Uterus (tissue), 4 donors: ENCODE measurements around the gene GADD45G. TPM values are rescaled to one million over a fixed set of nuclear protein-coding genes. Genes with fewer than 3 reads are reported as not detected.

Experiments
- DNase-seq, 2 donors: peaks; one replicate each; pipeline ENCODE4 v3.0.0-alpha.2; 2019 to 2020
- H3K27ac ChIP-seq, 2 donors: fragments of 200-600 bp; sonication (generic); 1 replicate in 1 of 2; 2 replicates in 1 of 2; pipeline ENCODE4 v1.5.1; 2016 to 2018
- H3K27me3 ChIP-seq, 2 donors: fragments of 200-600 bp; sonication (generic); one replicate each; pipeline ENCODE4 v1.5.1; 2018 to 2019; ENCODE audit warnings: control low read depth in 1 of 2
- H3K36me3 ChIP-seq, 2 donors: fragments of 200-600 bp; sonication (generic); one replicate each; pipeline ENCODE4 v1.5.1; 2019; ENCODE audit warnings: control low read depth in 1 of 2
- H3K4me1 ChIP-seq, 2 donors: fragments of 200-600 bp; sonication (generic); one replicate each; pipeline ENCODE4 v1.5.1; 2018 to 2019; ENCODE audit warnings: control low read depth in 1 of 2
- H3K4me3 ChIP-seq, 2 donors: fragments of 200-600 bp; sonication (generic); 1 replicate in 1 of 2; 2 replicates in 1 of 2; pipeline ENCODE4 v1.5.1; 2018 to 2019; ENCODE audit warnings: mild to moderate bottlenecking in 1 of 2
- H3K9me3 ChIP-seq, 2 donors: fragments of 200-600 bp; sonication (generic); one replicate each; pipeline ENCODE4 v1.5.1; 2019; ENCODE audit warnings: control low read depth in 1 of 2
- POLR2A ChIP-seq, 2 donors: fragments of 450-650 bp; IDR thresholded peaks; one replicate each; pipeline ENCODE4 v1.6.1; 2016; ENCODE audit warnings: antibody characterized with exemption in 2 of 2, mild to moderate bottlenecking in 1 of 2, moderate library complexity in 1 of 2
- intact Hi-C: fragments of 100-400 bp; cut with DNase I; formaldehyde crosslinking; loops from one replicate; pipeline ENCODE4 v1.15.1; 2023; ENCODE audit warnings: low total_unique reads
- total RNA-seq, 4 donors: library from RNA; depleted of rRNA in 3 of 4; stranded (reverse); fragments of >200 nt in 3 of 4; gene quantifications; one replicate each; pipeline versions ENCODE4 v1.1.0 to v1.2.4, GENCODE V29; 2014 to 2023
- TF ChIP-seq, protein P1 (sequence below), 4 experiments: fragments of 200-600 bp in 2 of 4; fragments of 450-650 bp in 2 of 4; sonication (generic) in 2 of 4; IDR thresholded peaks; one replicate each; pipeline ENCODE4 v1.5.1; 2016 to 2019; ENCODE audit warnings: antibody characterized with exemption in 4 of 4, mild to moderate bottlenecking in 2 of 4, moderate library complexity in 1 of 4
- donor health status: DM: yes; HTN: yes; CAD: no.

GADD45G gene
- total RNA-seq, 4 donors from 2014 or later: 0.88 to 91.2 (median 15.3) TPM

DNA sequence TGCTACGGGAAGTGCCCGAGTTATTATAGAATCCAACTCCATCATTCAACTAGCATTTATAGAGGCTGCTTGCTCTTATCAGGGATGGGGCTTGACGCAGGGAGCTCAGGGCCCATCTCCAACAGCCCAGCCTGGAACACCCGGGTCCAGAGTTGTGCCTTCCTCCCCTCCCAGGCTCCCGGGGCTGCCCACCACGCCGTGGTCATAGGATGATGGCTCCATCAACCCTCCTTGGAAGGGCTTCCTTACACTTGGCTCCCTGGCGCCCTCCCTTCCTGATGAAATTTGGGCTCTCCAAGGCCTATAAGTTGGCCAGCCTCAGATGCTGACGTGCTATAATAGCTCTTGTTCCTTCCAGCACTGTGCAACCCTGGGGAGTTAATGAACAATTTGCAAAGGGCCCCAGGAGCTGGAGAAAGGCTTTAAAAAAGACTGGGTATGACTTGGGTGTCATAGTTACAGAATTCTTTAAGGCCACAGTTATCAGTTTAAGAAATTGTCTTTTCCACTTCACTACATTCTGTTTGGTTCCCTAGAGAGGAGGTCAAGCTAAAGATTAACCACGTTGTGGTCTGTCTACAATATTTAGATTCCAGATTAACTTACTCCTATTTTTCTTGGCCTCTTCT lies 42.5 kb upstream of the GADD45G start:
- Histone ChIP-seq H3K9me3 (no peaks in the 10 kb centered on the region), H3K36me3 (no peaks in the 10 kb centered on the region), H3K4me3 (no peak overlapping the region), H3K27ac (no peak overlapping the region), H3K27me3 (no peaks in the 10 kb centered on the region), H3K4me1 (no peaks in the 10 kb centered on the region)
- DNase-seq: no peak
- TF ChIP-seq, protein P1, sequence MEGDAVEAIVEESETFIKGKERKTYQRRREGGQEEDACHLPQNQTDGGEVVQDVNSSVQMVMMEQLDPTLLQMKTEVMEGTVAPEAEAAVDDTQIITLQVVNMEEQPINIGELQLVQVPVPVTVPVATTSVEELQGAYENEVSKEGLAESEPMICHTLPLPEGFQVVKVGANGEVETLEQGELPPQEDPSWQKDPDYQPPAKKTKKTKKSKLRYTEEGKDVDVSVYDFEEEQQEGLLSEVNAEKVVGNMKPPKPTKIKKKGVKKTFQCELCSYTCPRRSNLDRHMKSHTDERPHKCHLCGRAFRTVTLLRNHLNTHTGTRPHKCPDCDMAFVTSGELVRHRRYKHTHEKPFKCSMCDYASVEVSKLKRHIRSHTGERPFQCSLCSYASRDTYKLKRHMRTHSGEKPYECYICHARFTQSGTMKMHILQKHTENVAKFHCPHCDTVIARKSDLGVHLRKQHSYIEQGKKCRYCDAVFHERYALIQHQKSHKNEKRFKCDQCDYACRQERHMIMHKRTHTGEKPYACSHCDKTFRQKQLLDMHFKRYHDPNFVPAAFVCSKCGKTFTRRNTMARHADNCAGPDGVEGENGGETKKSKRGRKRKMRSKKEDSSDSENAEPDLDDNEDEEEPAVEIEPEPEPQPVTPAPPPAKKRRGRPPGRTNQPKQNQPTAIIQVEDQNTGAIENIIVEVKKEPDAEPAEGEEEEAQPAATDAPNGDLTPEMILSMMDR (IDR thresholded peaks at IDR 0.05): no peak
- TF ChIP-seq POLR2A (IDR thresholded peaks at IDR 0.05): no peak
- intact Hi-C loops: no loop called here

DNA sequence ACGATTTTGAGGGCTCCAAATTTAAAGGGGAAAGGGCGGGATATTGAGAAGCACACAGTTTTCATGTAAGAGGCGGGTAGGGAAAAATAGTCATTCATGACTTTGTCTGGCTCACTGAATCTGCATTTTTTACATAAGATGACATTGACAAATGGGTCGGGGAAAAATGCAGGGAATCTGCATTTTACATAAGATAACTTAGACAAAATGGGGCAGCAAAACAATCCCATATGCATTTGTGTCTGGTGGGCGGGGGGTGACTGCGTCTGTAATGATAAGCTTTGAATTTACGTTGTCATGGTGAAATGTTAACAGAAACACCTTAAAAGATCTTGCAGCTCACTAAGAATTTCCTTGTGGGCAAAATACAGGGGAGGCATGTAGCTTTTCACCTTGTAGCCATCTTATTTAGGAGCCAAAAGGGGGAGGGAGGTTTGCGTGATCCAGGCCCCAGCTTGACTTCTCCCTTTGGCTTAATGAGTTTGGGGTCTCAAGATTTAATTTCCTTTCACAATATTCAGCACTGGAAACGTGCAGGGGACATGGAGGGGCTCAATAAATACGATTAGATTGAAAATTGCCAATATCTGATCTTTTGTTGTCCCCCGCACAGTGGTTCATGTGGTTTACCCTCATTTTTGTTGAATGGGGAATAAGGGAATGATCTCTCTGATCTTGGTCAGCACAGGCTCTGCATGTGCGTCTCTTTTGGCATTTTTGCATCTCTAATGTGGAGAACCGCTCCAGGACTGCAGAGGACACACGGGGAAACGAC lies 41.1 kb upstream of the GADD45G start:
- no peak for DNase-seq
- TF ChIP-seq, protein P1 (IDR thresholded peaks at IDR 0.05): no peak
- TF ChIP-seq POLR2A (IDR thresholded peaks at IDR 0.05): no peak
- intact Hi-C loops: no loop called here
- H3K4me1 ChIP-seq: no peaks in the 10 kb centered on the region
- no peaks in the 10 kb centered on the region for H3K36me3 ChIP-seq
- no peaks in the 10 kb centered on the region for H3K27me3 ChIP-seq
- H3K27ac ChIP-seq: no peak overlapping the region
- H3K9me3 ChIP-seq: no peaks in the 10 kb centered on the region
- H3K4me3 ChIP-seq: no peak overlapping the region

DNA sequence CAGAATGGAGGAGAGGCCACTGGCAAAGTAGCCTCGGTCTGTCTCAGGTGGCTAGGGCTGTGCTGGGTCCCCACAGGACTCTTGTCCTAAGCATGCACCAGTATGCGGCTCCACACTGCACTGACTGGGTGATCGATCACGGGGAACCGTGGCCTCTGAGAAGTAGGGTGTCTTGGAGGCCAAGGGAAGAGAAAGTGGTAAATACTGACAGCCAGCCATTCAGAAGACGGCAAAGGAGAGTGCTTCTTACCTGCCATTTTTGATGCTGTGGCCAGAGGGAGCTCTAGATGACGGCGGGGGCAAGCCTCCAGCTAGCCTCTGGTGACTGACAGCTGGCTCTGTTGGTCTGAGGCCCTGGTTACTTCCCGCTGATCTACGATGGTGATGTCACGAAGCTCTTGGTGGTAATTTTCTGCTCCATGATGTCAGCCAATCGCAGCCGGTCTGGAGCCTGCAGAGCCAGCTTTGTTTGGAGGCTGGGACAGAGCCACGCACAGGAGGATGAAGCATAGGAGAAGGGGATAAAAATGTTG lies 40.4 kb upstream of the GADD45G start:
- no peaks in the 10 kb centered on the region for H3K36me3 ChIP-seq
- no peak overlapping the region for H3K27ac ChIP-seq
- H3K4me1 ChIP-seq: no peaks in the 10 kb centered on the region
- DNase-seq: no peak
- no peaks in the 10 kb centered on the region for H3K27me3 ChIP-seq
- TF ChIP-seq POLR2A (IDR thresholded peaks at IDR 0.05): no peak
- TF ChIP-seq, protein P1 (IDR thresholded peaks at IDR 0.05): no peak
- H3K9me3 ChIP-seq: no peaks in the 10 kb centered on the region
- intact Hi-C loops: no loop called here
- no peak overlapping the region for H3K4me3 ChIP-seq

DNA sequence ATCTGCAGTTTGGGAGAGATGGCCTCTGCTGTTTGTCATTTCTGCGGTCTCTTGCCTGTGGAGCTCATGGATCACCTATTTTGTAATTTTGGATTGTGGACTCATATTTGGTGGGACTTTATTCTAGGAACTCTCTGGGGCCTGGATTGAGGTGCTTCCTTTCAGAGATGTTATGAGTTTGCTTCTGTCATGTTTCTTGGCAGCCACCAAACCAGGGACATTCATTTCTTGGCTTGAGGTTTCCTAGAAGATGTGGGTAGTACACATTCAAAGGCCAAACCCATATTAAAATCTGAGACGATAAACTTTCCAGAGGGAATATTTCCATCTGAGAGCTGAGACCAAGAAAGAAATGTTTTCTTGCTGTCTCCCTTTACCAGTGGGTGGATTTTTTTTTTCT lies 37.2 kb upstream of the GADD45G start:
- Histone ChIP-seq H3K36me3 (no peaks in the 10 kb centered on the region), H3K27ac (no peak overlapping the region), H3K27me3 (no peaks in the 10 kb centered on the region), H3K4me1 (no peaks in the 10 kb centered on the region), H3K9me3 (no peaks in the 10 kb centered on the region), H3K4me3 (no peak overlapping the region)
- intact Hi-C loops: no loop called here
- no peak for DNase-seq
- TF ChIP-seq POLR2A (IDR thresholded peaks at IDR 0.05): no peak
- TF ChIP-seq, protein P1 (IDR thresholded peaks at IDR 0.05): no peak

DNA sequence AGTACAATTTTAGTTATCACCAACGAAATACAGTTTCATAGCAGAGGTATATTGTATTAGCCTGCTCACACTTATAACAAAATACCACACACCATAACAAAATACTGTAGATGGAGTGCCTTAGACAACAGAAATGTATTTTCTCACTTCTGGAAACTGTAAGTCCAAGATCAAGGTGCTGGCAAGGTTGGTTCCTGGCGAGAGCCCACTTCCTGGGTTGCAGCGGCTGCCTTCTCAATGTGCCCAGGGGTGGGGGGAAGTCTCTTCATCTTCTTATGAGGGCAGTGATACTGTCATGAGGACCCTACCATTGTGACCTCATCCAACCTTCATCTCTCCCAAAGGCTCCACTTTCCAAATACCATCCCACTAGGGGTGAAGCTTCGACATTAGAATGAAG lies 30.5 kb upstream of the GADD45G start:
- no peaks in the 10 kb centered on the region for H3K4me1 ChIP-seq
- H3K27me3 ChIP-seq: no peaks in the 10 kb centered on the region
- intact Hi-C loops: loop anchor here (10.0 kb wide), 1 partner anchor 1290 kb away; no protein-coding TSS in a partner anchor
- H3K27ac ChIP-seq: no peak overlapping the region
- H3K4me3 ChIP-seq: no peak overlapping the region
- no peak for TF ChIP-seq POLR2A (IDR thresholded peaks at IDR 0.05)
- TF ChIP-seq, protein P1 (IDR thresholded peaks at IDR 0.05): no peak
- H3K9me3 ChIP-seq: no peaks in the 10 kb centered on the region
- no peak for DNase-seq
- H3K36me3 ChIP-seq: no peaks in the 10 kb centered on the region
